PFSK-1 (cell line): ENCODE data around the gene ATP4A.

ENCODE experiments used
- FOXP2 ChIP-seq: optimal IDR thresholded peaks from 2 replicates; pipeline ENCODE3; 2011; ENCODE audit warnings: borderline replicate concordance, control low read depth, inconsistent platforms; ENCODE audit not compliant: insufficient read depth; ENCODE audit errors: extremely low read length, extremely low read depth
- POLR2AphosphoS5 ChIP-seq: IDR thresholded peaks from 2 replicates; pipeline ENCODE4 v1.6.1; 2012; ENCODE audit warnings: low read depth, mild to moderate bottlenecking, control low read depth, low read length, moderate library complexity
- TAF1 ChIP-seq: IDR thresholded peaks from 2 replicates; pipeline ENCODE4 v1.6.1; 2012; ENCODE audit warnings: low read length, control low read depth, borderline replicate concordance; ENCODE audit not compliant: insufficient read depth
- TF ChIP-seq, protein P1 (sequence below), 2 experiments: IDR thresholded peaks; 2 replicates each; pipeline versions ENCODE4 v1.6.1 to v1.8.0; 2011 to 2012; ENCODE audit warnings: low read depth in 2 of 2, low read length in 2 of 2, control low read depth in 1 of 2, inconsistent platforms in 1 of 2, mild to moderate bottlenecking in 1 of 2, moderate library complexity in 1 of 2; ENCODE audit not compliant: insufficient read depth in 1 of 2

DNA sequence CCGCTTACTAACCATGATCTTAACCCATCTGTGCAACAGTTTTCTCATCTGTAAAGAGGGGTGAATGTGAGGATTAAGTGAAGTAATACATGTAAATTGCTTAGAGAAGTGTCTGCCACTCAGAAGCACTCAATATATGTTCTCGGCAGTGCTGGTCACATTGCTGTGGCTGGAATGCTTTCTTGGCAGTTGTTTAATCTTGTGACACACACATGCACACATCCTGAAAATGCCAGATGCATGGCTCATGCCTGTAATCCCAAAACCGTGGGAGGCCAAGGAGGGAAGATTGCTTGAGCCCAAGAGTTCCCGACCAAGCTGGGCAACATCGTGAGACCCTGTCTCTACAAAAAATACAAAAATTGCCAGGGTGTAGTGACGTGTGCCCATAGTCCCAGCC, 45.1 kb downstream of the ATP4A start:
- TF ChIP-seq TAF1 (no peak), POLR2AphosphoS5 (no peak), FOXP2 (no peak)
- TF ChIP-seq, protein P1, sequence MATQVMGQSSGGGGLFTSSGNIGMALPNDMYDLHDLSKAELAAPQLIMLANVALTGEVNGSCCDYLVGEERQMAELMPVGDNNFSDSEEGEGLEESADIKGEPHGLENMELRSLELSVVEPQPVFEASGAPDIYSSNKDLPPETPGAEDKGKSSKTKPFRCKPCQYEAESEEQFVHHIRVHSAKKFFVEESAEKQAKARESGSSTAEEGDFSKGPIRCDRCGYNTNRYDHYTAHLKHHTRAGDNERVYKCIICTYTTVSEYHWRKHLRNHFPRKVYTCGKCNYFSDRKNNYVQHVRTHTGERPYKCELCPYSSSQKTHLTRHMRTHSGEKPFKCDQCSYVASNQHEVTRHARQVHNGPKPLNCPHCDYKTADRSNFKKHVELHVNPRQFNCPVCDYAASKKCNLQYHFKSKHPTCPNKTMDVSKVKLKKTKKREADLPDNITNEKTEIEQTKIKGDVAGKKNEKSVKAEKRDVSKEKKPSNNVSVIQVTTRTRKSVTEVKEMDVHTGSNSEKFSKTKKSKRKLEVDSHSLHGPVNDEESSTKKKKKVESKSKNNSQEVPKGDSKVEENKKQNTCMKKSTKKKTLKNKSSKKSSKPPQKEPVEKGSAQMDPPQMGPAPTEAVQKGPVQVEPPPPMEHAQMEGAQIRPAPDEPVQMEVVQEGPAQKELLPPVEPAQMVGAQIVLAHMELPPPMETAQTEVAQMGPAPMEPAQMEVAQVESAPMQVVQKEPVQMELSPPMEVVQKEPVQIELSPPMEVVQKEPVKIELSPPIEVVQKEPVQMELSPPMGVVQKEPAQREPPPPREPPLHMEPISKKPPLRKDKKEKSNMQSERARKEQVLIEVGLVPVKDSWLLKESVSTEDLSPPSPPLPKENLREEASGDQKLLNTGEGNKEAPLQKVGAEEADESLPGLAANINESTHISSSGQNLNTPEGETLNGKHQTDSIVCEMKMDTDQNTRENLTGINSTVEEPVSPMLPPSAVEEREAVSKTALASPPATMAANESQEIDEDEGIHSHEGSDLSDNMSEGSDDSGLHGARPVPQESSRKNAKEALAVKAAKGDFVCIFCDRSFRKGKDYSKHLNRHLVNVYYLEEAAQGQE (IDR thresholded peaks at IDR 0.05; ENCODE audit: insufficient read depth in 1 of 2, low read depth in 2 of 2, low read length in 2 of 2) = no peak
